ENCODE results near the gene SEC14L2.

DNA sequence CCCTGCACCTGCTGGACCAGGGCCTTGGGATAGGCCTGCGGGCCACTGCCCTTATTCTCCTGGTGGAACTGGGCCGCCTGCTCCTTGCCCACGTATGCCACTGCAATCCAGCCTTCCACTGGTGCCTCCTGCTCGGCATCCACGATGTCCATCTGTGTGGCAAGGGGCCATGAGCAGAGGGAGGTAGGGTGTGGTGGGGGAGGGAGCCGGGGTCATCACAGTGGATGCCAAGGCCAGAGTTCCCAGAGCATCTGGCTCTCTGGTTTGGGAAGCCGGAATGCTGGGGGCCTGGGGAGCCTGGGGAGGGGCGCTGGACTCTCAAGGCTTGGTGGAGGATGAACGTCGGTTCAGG, 10.2 kb upstream of the SEC14L2 start:
- TF ChIP-seq, protein P1, sequence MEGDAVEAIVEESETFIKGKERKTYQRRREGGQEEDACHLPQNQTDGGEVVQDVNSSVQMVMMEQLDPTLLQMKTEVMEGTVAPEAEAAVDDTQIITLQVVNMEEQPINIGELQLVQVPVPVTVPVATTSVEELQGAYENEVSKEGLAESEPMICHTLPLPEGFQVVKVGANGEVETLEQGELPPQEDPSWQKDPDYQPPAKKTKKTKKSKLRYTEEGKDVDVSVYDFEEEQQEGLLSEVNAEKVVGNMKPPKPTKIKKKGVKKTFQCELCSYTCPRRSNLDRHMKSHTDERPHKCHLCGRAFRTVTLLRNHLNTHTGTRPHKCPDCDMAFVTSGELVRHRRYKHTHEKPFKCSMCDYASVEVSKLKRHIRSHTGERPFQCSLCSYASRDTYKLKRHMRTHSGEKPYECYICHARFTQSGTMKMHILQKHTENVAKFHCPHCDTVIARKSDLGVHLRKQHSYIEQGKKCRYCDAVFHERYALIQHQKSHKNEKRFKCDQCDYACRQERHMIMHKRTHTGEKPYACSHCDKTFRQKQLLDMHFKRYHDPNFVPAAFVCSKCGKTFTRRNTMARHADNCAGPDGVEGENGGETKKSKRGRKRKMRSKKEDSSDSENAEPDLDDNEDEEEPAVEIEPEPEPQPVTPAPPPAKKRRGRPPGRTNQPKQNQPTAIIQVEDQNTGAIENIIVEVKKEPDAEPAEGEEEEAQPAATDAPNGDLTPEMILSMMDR (IDR thresholded peaks at IDR 0.05; ENCODE audit: extremely low read depth in 1 of 2, insufficient read depth in 1 of 2, low read depth in 1 of 2, low read length in 2 of 2), result no peak
- no peak for TF ChIP-seq MYC (IDR thresholded peaks at IDR 0.05; ENCODE audit: low read depth, low read length)
- no peak for TF ChIP-seq POLR2A (IDR thresholded peaks at IDR 0.05; ENCODE audit: low read depth, low read length)
- TF ChIP-seq POLR2AphosphoS5 (IDR thresholded peaks at IDR 0.05; ENCODE audit: insufficient read depth, low read depth, low read length), result no peak

Measured in endothelial cell of umbilical vein (primary cell).